GM12892 (cell line): ENCODE measurements around the gene GAPDH.

ENCODE experiments used
- POLR2A ChIP-seq: IDR thresholded peaks from 2 replicates; pipeline ENCODE4 v1.6.1; 2011; ENCODE audit warnings: low read depth, low read length, control low read depth
- POLR2AphosphoS5 ChIP-seq: IDR thresholded peaks from 2 replicates; pipeline ENCODE4 v1.6.1; 2011; ENCODE audit warnings: low read depth, low read length, control low read depth
- TAF1 ChIP-seq: IDR thresholded peaks from 2 replicates; pipeline ENCODE4 v1.6.1; 2011; ENCODE audit warnings: low read depth, mild to moderate bottlenecking, control low read depth, low read length, borderline replicate concordance

DNA sequence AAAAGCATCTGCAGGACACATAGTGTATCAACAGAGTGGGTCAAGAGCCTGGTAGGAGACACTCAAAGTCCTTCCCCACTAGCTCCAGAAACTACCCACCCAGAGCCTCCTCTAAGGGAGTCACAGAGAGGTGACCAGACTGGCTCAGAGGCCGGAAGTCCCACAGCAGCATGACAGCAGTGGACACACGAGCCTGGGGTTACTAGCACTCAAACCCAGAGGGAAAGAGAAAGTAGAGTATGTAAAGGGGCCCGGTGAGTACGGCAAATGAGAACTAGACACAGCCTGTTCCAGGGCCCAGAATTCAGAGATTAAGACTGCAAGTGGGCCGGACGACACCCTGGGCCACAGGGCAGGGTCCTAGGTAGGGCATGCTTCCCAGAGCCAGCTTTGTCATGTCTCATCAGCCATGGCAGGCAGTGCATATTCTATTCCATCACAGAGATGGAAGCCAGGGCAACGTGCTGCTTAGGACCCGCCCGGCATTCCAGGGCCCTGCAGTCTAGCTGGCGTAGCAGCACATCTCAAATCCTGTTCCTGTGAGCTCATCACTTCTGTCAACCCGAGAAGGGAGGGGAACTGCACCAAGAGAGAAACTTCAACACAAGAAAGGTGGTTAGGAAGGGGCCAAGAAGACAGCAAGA lies 17.3 kb downstream of the GAPDH start:
- TF ChIP-seq POLR2A = no peak
- no peak for TF ChIP-seq TAF1
- no peak for TF ChIP-seq POLR2AphosphoS5
